Esophagus muscularis mucosa (tissue), 3 donors: ENCODE measurements around the gene GTF3C5.

Experiments used
- CTCF ChIP-seq, 3 experiments: fragments of 200-600 bp in 2 of 3; fragments of 450-650 bp in 1 of 3; sonication (generic) in 2 of 3; IDR thresholded peaks; one replicate each; pipeline ENCODE4 v1.5.1; 2017 to 2019; ENCODE audit warnings: antibody characterized with exemption in 3 of 3, mild to moderate bottlenecking in 2 of 3, moderate library complexity in 1 of 3
- POLR2AphosphoS5 ChIP-seq, 2 donors: sonication (generic); formaldehyde crosslinking; IDR thresholded peaks; one replicate each; pipeline ENCODE4 v1.6.1; 2017; ENCODE audit warnings: antibody characterized with exemption in 2 of 2

GRCh38 chr9:133003671-133004090, 27.1 kb upstream of the GTF3C5 start:
- TF ChIP-seq CTCF (IDR thresholded peaks at IDR 0.05) (no peak), POLR2AphosphoS5 (IDR thresholded peaks at IDR 0.05) (no peak)
